Measurements from ENCODE around the gene ACTRT2. TPM values are rescaled to one million over a fixed set of nuclear protein-coding genes. Genes with fewer than 3 reads are reported as not detected.

The ACTRT2 gene
- total RNA-seq, 1 donor from 2014 or later, result not detected

DNA sequence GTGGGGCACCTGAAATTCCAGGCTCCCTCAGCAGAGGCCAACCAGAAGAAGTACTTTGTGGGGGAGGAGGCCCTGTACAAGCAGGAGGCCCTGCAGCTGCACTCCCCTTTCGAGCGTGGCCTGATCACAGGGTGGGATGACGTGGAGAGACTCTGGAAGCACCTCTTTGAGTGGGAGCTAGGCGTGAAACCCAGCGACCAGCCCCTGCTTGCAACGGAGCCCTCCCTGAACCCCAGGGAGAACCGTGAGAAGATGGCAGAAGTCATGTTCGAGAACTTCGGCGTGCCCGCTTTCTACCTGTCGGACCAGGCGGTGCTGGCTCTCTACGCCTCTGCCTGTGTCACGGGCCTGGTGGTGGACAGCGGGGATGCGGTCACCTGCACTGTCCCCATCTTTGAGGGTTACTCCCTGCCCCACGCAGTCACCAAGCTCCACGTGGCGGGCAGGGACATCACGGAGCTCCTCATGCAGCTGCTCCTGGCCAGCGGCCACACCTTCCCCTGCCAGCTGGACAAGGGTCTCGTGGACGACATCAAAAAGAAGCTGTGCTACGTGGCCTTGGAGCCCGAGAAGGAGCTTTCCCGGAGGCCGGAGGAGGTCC lies 634 bp downstream of the ACTRT2 start:
- H3K36me3 Mint-ChIP-seq (ENCODE audit: low read depth), result no peaks in the 10 kb centered on the region
- no peak overlapping the region for H3K27ac Mint-ChIP-seq (ENCODE audit: unreplicated experiment)
- TF ChIP-seq, protein P1, sequence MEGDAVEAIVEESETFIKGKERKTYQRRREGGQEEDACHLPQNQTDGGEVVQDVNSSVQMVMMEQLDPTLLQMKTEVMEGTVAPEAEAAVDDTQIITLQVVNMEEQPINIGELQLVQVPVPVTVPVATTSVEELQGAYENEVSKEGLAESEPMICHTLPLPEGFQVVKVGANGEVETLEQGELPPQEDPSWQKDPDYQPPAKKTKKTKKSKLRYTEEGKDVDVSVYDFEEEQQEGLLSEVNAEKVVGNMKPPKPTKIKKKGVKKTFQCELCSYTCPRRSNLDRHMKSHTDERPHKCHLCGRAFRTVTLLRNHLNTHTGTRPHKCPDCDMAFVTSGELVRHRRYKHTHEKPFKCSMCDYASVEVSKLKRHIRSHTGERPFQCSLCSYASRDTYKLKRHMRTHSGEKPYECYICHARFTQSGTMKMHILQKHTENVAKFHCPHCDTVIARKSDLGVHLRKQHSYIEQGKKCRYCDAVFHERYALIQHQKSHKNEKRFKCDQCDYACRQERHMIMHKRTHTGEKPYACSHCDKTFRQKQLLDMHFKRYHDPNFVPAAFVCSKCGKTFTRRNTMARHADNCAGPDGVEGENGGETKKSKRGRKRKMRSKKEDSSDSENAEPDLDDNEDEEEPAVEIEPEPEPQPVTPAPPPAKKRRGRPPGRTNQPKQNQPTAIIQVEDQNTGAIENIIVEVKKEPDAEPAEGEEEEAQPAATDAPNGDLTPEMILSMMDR (IDR thresholded peaks at IDR 0.05), result no peak
- DNase-seq (ENCODE audit: low spot score), result peak; percentile 90
- H3K9me3 Mint-ChIP-seq (ENCODE audit: low read depth), result peaks cover 4% of the 10 kb centered on the region
- peaks cover 3% of the 10 kb centered on the region for H3K27me3 Mint-ChIP-seq (ENCODE audit: low read depth)
- no peak overlapping the region for H3K4me3 Mint-ChIP-seq (ENCODE audit: unreplicated experiment)
- H3K4me1 Mint-ChIP-seq (ENCODE audit: low read depth), result no peaks in the 10 kb centered on the region

DNA sequence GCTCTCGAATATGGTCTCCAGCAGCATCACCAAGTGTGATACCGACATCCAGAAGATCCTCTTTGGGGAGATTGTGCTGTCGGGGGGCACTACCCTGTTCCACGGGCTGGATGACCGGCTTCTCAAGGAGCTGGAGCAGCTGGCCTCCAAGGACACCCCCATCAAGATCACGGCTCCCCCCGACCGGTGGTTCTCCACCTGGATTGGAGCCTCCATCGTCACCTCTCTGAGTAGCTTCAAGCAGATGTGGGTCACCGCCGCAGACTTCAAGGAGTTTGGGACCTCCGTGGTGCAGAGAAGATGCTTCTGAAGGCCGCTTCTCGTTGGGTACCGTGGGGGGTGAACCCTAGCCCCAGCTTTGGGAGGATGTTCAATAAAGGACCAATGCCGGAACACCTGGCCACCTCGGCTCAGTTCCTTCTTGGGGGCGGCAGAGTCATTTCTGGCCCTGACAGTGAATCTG lies 1.3 kb downstream of the ACTRT2 start:
- Mint-ChIP-seq H3K27me3 (ENCODE audit: low read depth) (peaks cover 3% of the 10 kb centered on the region), H3K4me3 (ENCODE audit: unreplicated experiment) (no peak overlapping the region), H3K36me3 (ENCODE audit: low read depth) (no peaks in the 10 kb centered on the region), H3K4me1 (ENCODE audit: low read depth) (no peaks in the 10 kb centered on the region), H3K27ac (ENCODE audit: unreplicated experiment) (no peak overlapping the region), H3K9me3 (ENCODE audit: low read depth) (peaks cover 4% of the 10 kb centered on the region)
- TF ChIP-seq, protein P1 (IDR thresholded peaks at IDR 0.05), result no peak
- peak; percentile 87 for DNase-seq (ENCODE audit: low spot score)

DNA sequence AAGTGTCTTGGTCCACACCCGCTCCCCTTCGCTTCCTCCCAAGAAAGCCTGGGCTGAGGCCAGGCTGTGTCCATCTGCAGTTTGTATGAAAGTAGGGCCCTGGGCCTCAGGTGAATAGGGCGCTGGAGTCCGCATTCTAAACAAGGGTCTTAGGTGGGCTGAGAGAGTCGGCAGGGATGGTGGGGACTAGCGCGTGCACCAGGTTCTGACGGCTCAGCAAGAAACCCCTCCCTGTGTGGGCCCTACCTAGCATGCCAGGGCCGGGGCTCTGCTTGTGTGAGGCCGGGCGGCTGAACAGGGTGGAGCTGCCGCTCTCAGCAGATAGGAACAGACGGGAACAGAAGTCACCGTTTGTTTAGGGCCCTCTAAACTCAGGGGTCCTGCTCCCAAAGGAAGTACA lies 1.7 kb downstream of the ACTRT2 start:
- no peak overlapping the region for H3K4me3 Mint-ChIP-seq (ENCODE audit: unreplicated experiment)
- peaks cover 3% of the 10 kb centered on the region for H3K27me3 Mint-ChIP-seq (ENCODE audit: low read depth)
- peak; percentile 79 for DNase-seq (ENCODE audit: low spot score)
- H3K27ac Mint-ChIP-seq (ENCODE audit: unreplicated experiment), result no peak overlapping the region
- peaks cover 2% of the 10 kb centered on the region for H3K9me3 Mint-ChIP-seq (ENCODE audit: low read depth)
- no peaks in the 10 kb centered on the region for H3K36me3 Mint-ChIP-seq (ENCODE audit: low read depth)
- no peaks in the 10 kb centered on the region for H3K4me1 Mint-ChIP-seq (ENCODE audit: low read depth)
- TF ChIP-seq, protein P1 (IDR thresholded peaks at IDR 0.05), result no peak

DNA sequence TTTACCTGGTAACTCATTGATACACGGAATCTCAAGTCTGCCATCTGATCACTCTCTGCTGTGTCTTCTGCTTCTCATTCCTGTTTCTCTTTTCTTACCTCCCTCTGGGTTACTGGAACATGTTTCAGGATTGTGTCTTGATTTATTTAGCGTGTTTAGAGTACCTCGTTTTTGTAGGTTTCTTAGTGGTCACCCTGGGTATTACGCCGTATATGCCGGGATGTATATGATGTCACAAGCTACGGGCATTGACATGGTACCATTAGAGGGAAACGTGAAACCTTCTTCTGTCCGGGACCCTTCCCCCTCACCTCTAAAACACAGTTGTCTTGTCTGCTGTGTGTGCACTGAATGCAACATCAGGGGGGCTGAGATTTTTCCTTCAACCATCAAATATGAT lies 2.8 kb downstream of the ACTRT2 start:
- no peak for DNase-seq (ENCODE audit: low spot score)
- Mint-ChIP-seq H3K4me1 (ENCODE audit: low read depth) (no peaks in the 10 kb centered on the region), H3K9me3 (ENCODE audit: low read depth) (no peaks in the 10 kb centered on the region), H3K27ac (ENCODE audit: unreplicated experiment) (no peak overlapping the region), H3K27me3 (ENCODE audit: low read depth) (peaks cover 3% of the 10 kb centered on the region), H3K4me3 (ENCODE audit: unreplicated experiment) (no peak overlapping the region), H3K36me3 (ENCODE audit: low read depth) (no peaks in the 10 kb centered on the region)
- TF ChIP-seq, protein P1 (IDR thresholded peaks at IDR 0.05), result peak; percentile 27

DNA sequence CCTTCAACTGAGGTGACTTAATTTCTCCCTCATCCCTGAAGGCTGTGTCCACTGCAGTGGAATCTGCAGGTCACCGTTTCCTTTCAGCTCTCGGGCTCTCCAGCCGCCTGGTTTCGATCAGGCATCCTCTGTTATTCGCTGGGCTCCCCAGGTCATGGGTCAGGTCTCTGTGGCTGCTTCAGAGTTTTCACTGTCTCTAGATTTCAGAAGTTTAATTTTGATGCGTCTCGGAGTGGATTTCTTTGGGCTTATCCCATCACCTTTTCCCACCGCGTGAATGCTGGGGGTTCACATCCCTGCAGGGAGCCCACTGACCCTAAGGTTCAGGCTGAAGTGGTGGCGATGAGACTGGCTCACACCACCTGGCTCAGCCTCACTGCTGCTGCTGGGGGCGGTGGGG lies 3.3 kb downstream of the ACTRT2 start:
- H3K27me3 Mint-ChIP-seq (ENCODE audit: low read depth), result peaks cover 3% of the 10 kb centered on the region
- no peak overlapping the region for H3K27ac Mint-ChIP-seq (ENCODE audit: unreplicated experiment)
- no peaks in the 10 kb centered on the region for H3K4me1 Mint-ChIP-seq (ENCODE audit: low read depth)
- TF ChIP-seq, protein P1 (IDR thresholded peaks at IDR 0.05), result no peak
- H3K4me3 Mint-ChIP-seq (ENCODE audit: unreplicated experiment), result no peak overlapping the region
- DNase-seq (ENCODE audit: low spot score), result no peak
- no peaks in the 10 kb centered on the region for H3K9me3 Mint-ChIP-seq (ENCODE audit: low read depth)
- H3K36me3 Mint-ChIP-seq (ENCODE audit: low read depth), result no peaks in the 10 kb centered on the region

Data from chondrocyte (in vitro differentiated cells).